HG02943 (cell line): Measurements from ENCODE around the gene GM2A.
A peak's percentile ranks its signal among the peaks of the same experiment; 100 is the strongest.
"Not testable (repeated sequence)": the region's sequence is repeated elsewhere in the genome, so short reads cannot be mapped to it uniquely, and the experiment has no call there.

Source experiments
- ATAC-seq: cut with Tn5 transposase; IDR thresholded peaks from one replicate; pipeline ENCODE4 v1.9.1; 2021; ENCODE audit warnings: mild to moderate bottlenecking, low read depth, moderate library complexity; ENCODE audit not compliant: unreplicated experiment

GM2A gene

GRCh38 chr5:151251001-151251551 lies 1.9 kb upstream of the GM2A start:
- ATAC-seq: no peak

GRCh38 chr5:151251621-151252020 lies 1.4 kb upstream of the GM2A start:
- ATAC-seq: no peak

GRCh38 chr5:151253605-151253950 lies 593 bp downstream of the GM2A start:
- no peak for ATAC-seq

DNA sequence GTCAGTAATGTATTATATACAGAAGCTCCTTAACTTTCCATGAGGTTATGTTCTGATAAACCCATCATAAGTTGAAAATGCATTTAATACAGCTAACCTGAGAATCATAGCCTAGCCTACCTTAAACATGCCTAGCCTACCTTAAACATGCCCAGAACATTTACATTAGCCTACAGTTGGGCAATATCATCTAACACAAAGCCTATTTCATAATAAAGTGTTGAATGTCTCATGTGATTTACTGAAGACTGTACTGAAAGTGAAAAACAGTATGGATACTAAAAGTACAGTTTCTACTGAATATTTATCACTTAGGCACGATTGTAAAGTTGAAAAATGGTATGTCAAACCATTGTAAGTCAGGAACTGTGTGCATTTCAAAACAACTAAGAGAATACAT lies 1.6 kb downstream of the GM2A start:
- no peak for ATAC-seq

GRCh38 chr5:151254990-151255389 lies 2.0 kb downstream of the GM2A start:
- not testable (repeated sequence) for ATAC-seq

DNA sequence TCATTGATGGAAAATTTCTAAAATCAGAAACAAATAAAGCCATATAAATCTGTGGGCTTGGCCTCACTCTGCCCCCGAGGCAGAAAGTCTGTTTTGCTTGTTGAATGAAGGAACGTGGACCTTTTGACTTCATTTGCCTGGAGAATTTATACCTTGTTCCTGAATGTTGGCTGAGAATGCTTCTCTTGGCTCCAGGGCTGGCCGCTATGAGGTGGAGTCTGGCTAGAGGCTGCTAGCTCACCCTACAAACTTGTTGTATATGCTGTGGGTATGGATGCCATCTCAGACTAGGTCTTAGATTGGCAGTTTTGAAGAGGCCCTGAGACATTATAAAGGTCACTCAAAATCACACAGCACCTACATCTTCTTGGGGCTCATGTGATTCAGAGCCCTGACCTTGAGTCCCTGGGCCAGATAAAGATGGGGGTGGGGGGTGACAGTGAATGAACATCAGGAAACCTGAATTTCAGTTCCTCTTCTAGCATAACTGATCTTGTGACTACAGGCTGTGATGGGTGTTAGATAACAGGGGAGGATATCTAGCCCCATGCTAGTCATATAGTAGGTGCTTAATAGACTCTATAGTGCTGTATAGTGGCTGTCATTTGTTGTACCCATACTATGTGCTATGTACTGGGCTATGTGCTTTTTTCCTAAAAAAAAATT lies 2.8 kb downstream of the GM2A start:
- peak; percentile 43 for ATAC-seq

DNA sequence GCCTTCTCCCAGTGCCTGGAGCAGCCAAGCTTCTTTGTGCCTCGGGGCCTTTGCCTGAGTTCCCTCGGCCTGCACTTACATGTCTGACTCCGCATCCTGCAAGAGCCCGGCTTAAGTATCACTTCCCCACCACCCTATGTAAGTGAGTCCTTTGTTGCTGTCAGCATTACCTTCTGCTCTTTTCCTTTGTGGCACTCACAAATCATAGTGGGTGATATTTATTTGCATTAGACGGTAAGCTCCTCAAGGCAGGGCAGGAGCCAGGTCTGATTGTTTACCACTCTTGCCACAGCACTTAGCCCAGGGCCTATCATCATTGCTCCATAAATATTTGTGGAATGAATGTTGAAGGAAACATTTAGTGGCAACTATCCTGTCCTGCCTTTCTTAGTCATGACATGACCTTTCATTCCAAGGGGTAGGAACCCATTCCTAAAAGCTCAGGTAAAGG lies 4.8 kb downstream of the GM2A start:
- peak; percentile 26 for ATAC-seq

DNA sequence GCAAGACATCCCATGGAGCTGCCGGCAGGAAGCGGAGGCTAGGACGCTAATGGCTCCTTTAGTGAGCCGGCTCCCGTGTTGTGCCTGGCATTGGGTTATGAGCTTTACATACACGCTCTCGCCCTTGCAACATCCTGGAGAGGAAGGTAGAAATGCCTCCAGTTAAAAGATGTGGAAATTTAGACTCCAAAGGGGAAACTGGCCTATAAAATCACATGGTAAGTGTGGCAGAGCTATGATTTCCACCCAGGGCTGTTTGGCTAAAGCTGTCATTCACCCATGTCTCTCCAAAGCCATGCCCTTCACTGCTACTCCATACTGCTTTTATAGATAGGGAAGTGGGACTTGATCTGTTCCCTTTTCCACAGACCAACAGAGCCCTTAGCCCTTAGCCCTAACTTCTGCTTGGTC lies 5.2 kb downstream of the GM2A start:
- ATAC-seq: no peak

DNA sequence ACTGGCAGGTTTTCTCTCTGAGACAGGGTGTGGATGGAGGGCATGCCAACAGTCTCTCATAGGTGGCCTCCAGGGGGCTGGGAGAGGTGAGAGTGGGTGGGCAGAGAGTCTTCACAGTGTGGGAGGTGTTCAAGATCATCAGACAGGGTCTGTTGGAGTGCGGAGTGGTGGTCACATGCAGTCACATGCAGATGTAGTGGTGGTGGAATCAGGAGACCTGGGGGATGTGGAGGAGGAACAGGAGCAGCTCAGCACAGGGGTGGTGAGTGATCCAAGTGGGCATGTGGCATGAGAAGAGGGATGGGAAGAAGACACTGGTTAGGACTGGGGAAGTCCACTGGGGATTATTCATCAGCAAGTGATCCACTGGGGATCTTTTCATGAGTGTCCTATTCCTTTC lies 5.8 kb downstream of the GM2A start:
- no peak for ATAC-seq

- no peak for ATAC-seq
Observed at GRCh38 chr5:151259931-151260330, 6.9 kb downstream of the GM2A start.

DNA sequence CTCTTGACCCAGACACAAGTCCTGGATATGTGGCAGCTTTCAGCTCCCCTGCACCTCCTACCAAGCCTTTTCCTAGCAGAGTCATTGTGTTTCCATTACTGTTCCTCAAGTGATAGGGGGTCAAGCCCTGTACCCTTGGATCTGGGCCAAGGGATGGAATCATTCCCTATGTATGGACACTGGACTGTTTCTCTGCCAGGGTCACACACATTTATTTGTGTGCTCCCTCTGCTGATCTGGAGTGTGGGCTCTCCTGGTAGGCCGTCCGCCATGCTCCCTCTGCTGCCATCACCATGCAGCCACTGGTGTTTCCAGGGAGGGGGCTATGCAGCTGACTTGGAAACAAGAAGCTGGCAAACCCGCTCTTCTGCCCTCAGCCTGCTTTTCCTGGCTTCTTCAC lies 9.5 kb downstream of the GM2A start:
- ATAC-seq: no peak

DNA sequence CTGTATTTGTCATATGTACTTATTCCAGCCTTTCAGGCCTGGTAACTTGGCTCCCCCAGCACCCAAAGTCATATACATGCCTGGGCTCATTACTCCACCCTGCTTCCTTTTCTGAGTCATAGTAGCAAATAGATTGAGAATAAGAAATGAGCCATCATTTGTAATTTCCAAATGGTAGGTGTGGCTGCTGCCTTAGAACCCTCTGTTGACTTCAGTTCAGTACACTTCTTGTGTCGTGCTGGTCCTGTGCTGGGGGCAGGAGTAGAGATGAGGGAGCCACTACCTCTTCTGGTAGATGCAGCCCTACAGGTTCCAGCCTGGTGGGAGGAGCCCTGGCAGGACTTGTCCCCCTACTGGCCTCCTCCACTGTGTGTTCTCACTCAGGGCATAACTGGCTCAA lies 11.1 kb downstream of the GM2A start:
- no peak for ATAC-seq

GRCh38 chr5:151267491-151268260 lies 14.7 kb downstream of the GM2A start:
- no peak for ATAC-seq

- no peak for ATAC-seq
Observed at GRCh38 chr5:151270599-151270998, 17.6 kb downstream of the GM2A start.

DNA sequence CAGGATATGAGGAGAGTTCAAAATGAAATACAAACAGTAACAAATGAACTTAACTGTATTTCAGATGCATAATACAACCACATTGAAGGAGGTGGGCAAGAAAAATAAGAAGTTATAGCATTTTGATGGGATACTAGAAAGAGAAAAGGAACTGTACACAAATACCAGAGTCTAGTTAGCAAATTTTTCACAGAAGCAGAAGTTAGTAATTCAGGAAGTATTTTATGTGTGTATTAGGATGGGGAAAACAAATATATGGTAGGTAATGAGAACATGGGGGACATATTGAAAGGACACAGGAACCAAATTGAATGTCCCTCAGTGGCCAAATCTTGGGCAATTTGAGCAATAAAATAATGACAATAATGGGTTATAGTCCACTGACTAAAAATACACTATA lies 18.4 kb downstream of the GM2A start:
- no peak for ATAC-seq

DNA sequence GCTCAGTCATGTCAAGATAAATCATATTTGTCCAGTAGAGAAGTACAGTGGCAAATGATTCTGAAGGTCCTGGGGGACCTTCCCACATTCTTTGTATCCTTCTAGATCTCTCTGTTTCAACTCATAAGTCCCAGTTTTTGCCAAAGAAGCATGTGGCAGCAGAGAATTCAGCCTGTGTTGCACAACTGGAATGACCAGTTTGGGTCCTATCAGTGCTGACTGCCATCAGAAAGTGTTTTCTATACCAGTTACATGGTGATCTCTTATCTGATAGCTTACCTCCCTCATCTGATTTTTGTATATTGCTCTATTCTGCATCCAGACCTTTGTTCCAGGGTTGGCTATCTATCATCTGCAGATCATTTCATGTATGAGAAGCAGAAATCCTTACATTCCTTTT lies 21.7 kb downstream of the GM2A start:
- no peak for ATAC-seq

DNA sequence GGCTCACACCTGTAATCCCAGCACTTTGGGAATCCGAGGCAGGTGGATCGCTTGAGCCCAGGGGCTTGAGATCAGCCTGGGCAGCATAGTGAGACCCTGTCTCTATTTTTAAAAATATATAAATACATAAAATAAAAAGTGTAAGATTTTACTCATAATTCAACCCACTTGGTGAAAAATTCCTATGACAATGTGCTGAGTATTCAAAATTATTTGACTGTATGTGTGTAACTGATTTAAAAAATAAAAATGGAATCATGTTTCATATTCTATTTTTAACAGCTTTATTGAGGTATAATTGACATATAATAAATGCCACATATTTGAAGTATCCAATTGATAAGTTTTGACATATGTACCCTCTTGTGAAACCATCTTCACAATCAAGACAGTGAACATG lies 22.8 kb downstream of the GM2A start:
- ATAC-seq: no peak

GRCh38 chr5:151278845-151279244 lies 25.9 kb downstream of the GM2A start:
- no peak for ATAC-seq

GRCh38 chr5:151280443-151280842 lies 27.5 kb downstream of the GM2A start:
- ATAC-seq: no peak

DNA sequence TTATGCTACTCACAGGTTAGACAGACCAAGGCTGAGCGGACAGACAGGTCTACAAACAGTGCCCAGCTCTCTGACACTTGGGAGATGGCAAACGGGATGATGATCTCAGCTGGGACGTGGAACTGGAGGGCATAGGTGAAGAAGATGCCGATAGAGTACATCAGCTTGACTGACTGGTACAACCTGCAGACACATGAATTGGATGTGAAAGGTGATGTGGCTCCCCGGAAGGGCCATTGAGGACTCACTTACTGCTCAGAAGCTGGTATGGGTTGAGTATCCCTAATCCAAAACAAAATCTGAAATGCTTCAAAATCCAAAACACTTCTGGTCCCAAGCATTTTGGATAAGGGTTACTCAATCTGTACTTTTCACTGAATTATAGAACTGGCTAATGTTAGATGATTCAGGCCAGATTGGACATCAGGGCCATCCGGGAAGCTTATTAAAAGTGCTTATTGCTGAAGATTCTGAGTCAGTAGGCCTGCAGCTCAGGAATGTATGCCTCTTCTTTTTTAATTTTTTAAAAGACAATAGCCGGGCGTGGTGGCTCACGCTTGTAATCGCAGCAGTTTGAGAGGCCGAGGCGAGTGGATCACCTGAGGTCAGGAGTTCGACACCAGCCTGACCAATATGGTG lies 28.1 kb downstream of the GM2A start:
- ATAC-seq: no peak

GRCh38 chr5:151283120-151283825 lies 30.3 kb downstream of the GM2A start:
- ATAC-seq: no peak
